H1 (cell line): ENCODE data around the gene TAP2. TPM values are rescaled to one million over a fixed set of nuclear protein-coding genes. Genes with fewer than 3 reads are reported as not detected.

Source experiments
- CTCF ChIA-PET: fragments of 300-600 bp; sonication (Branson Sonifier 250); formaldehyde crosslinking; loops from one replicate; lab custom pipeline; 2021; ENCODE audit not compliant: partially characterized antibody; lab: Charles Lee
- POLR2A ChIA-PET: fragments of 300-600 bp; sonication (Branson Sonifier 250); formaldehyde crosslinking; loops from one replicate; lab custom pipeline; 2021; ENCODE audit warnings: inconsistent platforms; ENCODE audit not compliant: partially characterized antibody; lab: Charles Lee
- DNase-seq, 2 experiments: peaks; one replicate each; pipeline versions ENCODE4 v3.0.0 to v3.0.0-alpha.2; 2010 to 2022; ENCODE audit warnings: low spot score in 2 of 2, low read depth in 1 of 2, mixed read lengths in 1 of 2
- FAIRE-seq: peaks from 2 replicates; lab custom pipeline; 2011; peaks lifted over from hg19 to GRCh38; lab: Jason Lieb, UNC
- H2AFZ ChIP-seq: 2 replicates; pipeline ENCODE4 v1.8.1; 2012; ENCODE audit warnings: low read length, inconsistent platforms
- H2AK5ac ChIP-seq: 2 replicates; pipeline ENCODE4 v1.6.1; 2013; ENCODE audit warnings: low read depth, low read length
- H2BK120ac ChIP-seq: replicated peaks from 2 replicates; pipeline ENCODE3; 2013; ENCODE audit warnings: low read depth, low read length, inconsistent platforms
- H2BK12ac ChIP-seq: 2 replicates; pipeline ENCODE4 v1.6.1; 2013; ENCODE audit warnings: low read depth, low read length
- H2BK15ac ChIP-seq: 2 replicates; pipeline ENCODE4 v1.6.1; 2013; ENCODE audit warnings: low read length
- H2BK20ac ChIP-seq: 2 replicates; pipeline ENCODE4 v1.6.1; 2013; ENCODE audit warnings: low read length
- H2BK5ac ChIP-seq: 2 replicates; pipeline ENCODE4 v1.6.1; 2013; ENCODE audit warnings: low read depth, low read length
- H3K14ac ChIP-seq: 2 replicates; pipeline ENCODE4 v1.6.1; 2013; ENCODE audit warnings: inconsistent platforms; ENCODE audit not compliant: insufficient read length
- H3K18ac ChIP-seq: 2 replicates; pipeline ENCODE4 v1.6.1; 2013; ENCODE audit warnings: low read length; ENCODE audit errors: extremely low read depth
- H3K23ac ChIP-seq: 2 replicates; pipeline ENCODE4 v1.6.1; 2013; ENCODE audit warnings: inconsistent platforms; ENCODE audit not compliant: insufficient read length
- H3K23me2 ChIP-seq: 2 replicates; pipeline ENCODE4 v1.6.1; 2013; ENCODE audit warnings: low read depth, low read length
- H3K27ac ChIP-seq: 2 replicates; pipeline ENCODE4 v1.6.1; 2011; ENCODE audit warnings: low read depth, low read length, inconsistent platforms
- H3K27me3 ChIP-seq, 4 experiments: replicated peaks in 1 of 4; 1 replicate in 1 of 4; 2 replicates in 3 of 4; pipeline versions ENCODE4 v1.6.1 to v1.8.1; 2011 to 2013; ENCODE audit warnings: low read length in 3 of 4, mild to moderate bottlenecking in 3 of 4, inconsistent platforms in 2 of 4, mixed read lengths in 2 of 4, moderate library complexity in 1 of 4; ENCODE audit not compliant: control insufficient read depth in 3 of 4, insufficient read depth in 3 of 4; ENCODE audit errors: extremely low read depth in 1 of 4
- H3K36me3 ChIP-seq, 4 experiments: 2 replicates each; pipeline versions ENCODE4 v1.6.1 to v1.8.1; 2011 to 2013; ENCODE audit warnings: mild to moderate bottlenecking in 4 of 4, low read length in 3 of 4, moderate library complexity in 2 of 4, control low read depth in 1 of 4, inconsistent platforms in 1 of 4; ENCODE audit not compliant: insufficient read depth in 4 of 4, control insufficient read depth in 2 of 4
- H3K4ac ChIP-seq: replicated peaks from 2 replicates; pipeline ENCODE3; 2013; ENCODE audit warnings: low read length, low read depth, mixed read lengths, inconsistent platforms; ENCODE audit not compliant: insufficient read length
- H3K4me1 ChIP-seq, 4 experiments: replicated peaks in 1 of 4; 1 replicate in 1 of 4; 2 replicates in 3 of 4; pipeline versions ENCODE4 v1.6.1 to v1.8.1; 2011 to 2013; ENCODE audit warnings: low read length in 3 of 4, inconsistent platforms in 2 of 4, mixed read lengths in 1 of 4; ENCODE audit not compliant: insufficient read depth in 4 of 4, control insufficient read depth in 3 of 4
- H3K4me2 ChIP-seq, 2 experiments: 2 replicates each; pipeline versions ENCODE4 v1.6.1 to v1.8.1; 2011 to 2013; ENCODE audit warnings: low read depth in 2 of 2, low read length in 2 of 2, control low read depth in 1 of 2, inconsistent platforms in 1 of 2, mild to moderate bottlenecking in 1 of 2; ENCODE audit not compliant: insufficient read depth in 1 of 2
- H3K4me3 ChIP-seq, 4 experiments: fragments of 200-600, 300-600 bp in 1 of 4; sonication (generic), shearing (Covaris generic), sonication (Bioruptor Twin) in 1 of 4; 2 replicates each; pipeline versions ENCODE4 v1.5.1 to v1.8.1; 2011 to 2016; ENCODE audit warnings: low read length in 4 of 4, low read depth in 3 of 4, control low read depth in 2 of 4, inconsistent platforms in 2 of 4, mild to moderate bottlenecking in 2 of 4, mixed read lengths in 1 of 4, moderate library complexity in 1 of 4; ENCODE audit not compliant: insufficient read depth in 2 of 4; ENCODE audit errors: extremely low read depth in 1 of 4
- H3K56ac ChIP-seq: replicated peaks from 2 replicates; pipeline ENCODE3; 2013; ENCODE audit warnings: low read depth, mild to moderate bottlenecking, mixed read lengths, low read length, inconsistent platforms; ENCODE audit not compliant: insufficient read length
- H3K79me1 ChIP-seq: 2 replicates; pipeline ENCODE4 v1.6.1; 2013; ENCODE audit warnings: low read depth, low read length, control low read depth
- H3K79me2 ChIP-seq, 2 experiments: 2 replicates each; pipeline versions ENCODE4 v1.6.1 to v1.8.1; 2012 to 2013; ENCODE audit warnings: low read length in 2 of 2, mild to moderate bottlenecking in 2 of 2, inconsistent platforms in 1 of 2; ENCODE audit not compliant: insufficient read depth in 2 of 2, control insufficient read depth in 1 of 2
- H3K9ac ChIP-seq, 4 experiments: replicated peaks in 1 of 4; 1 replicate in 1 of 4; 2 replicates in 3 of 4; pipeline versions ENCODE4 v1.6.1 to v1.8.1; 2011 to 2013; ENCODE audit warnings: low read depth in 3 of 4, low read length in 3 of 4, control low read depth in 2 of 4, mild to moderate bottlenecking in 2 of 4, moderate library complexity in 2 of 4, inconsistent platforms in 1 of 4; ENCODE audit errors: extremely low read depth in 1 of 4
- H3K9me3 ChIP-seq, 2 experiments: 2 replicates each; pipeline versions ENCODE4 v1.6.1 to v1.8.1; 2012 to 2013; ENCODE audit warnings: mild to moderate bottlenecking in 2 of 2, moderate library complexity in 2 of 2, control low read depth in 1 of 2, inconsistent platforms in 1 of 2, low read depth in 1 of 2, low read length in 1 of 2, mixed read lengths in 1 of 2; ENCODE audit not compliant: insufficient read depth in 2 of 2
- H4K20me1 ChIP-seq, 2 experiments: replicated peaks in 1 of 2; 2 replicates each; pipeline versions ENCODE3 to v1.8.1; 2011 to 2013; ENCODE audit warnings: inconsistent platforms in 2 of 2, low read length in 2 of 2, mild to moderate bottlenecking in 1 of 2; ENCODE audit not compliant: insufficient read depth in 2 of 2, control insufficient read depth in 1 of 2
- H4K5ac ChIP-seq: 2 replicates; pipeline ENCODE4 v1.6.1; 2013; ENCODE audit warnings: low read length, low read depth, mixed read lengths, inconsistent platforms; ENCODE audit not compliant: insufficient read length
- H4K8ac ChIP-seq: 2 replicates; pipeline ENCODE4 v1.8.0; 2013; ENCODE audit warnings: mild to moderate bottlenecking, moderate library complexity, low read length, inconsistent platforms; ENCODE audit not compliant: insufficient read depth; ENCODE audit errors: extremely low read depth
- H4K91ac ChIP-seq: replicated peaks from 2 replicates; pipeline ENCODE3; 2013; ENCODE audit warnings: low read length, mixed read lengths, inconsistent platforms; ENCODE audit not compliant: insufficient read length
- CHD2 ChIP-seq: IDR thresholded peaks from 2 replicates; pipeline ENCODE4 v1.6.1; 2012; ENCODE audit warnings: low read length, improper control_type of control experiment
- EGR1 ChIP-seq: IDR thresholded peaks from 2 replicates; pipeline ENCODE4 v1.6.1; 2011; ENCODE audit warnings: low read depth, low read length, borderline replicate concordance
- WGBS, 2 experiments: shearing (Covaris generic) in 1 of 2; methylation state at CpG; one replicate each; pipeline versions ENCODE4 v1.1.6 to v1.1.7; 2013 to 2015; ENCODE audit warnings: low lambda C conversion rate in 2 of 2, mixed read lengths in 2 of 2, inconsistent platforms in 1 of 2, low coverage in 1 of 2, missing lambda C conversion rate in 1 of 2; ENCODE audit not compliant: insufficient replicate concordance in 2 of 2, insufficient coverage in 1 of 2, insufficient read length in 1 of 2; ENCODE audit errors: extremely low coverage in 1 of 2, missing lambda C conversion rate in 1 of 2; 5-methylcytosine and 5-hydroxymethylcytosine counted together
- polyA plus RNA-seq, 7 experiments: library from polyadenylated mRNA; depleted of rRNA in 3 of 7; stranded (reverse) in 5 of 7; unstranded in 2 of 7; fragments of >200 nt in 5 of 7; fragments of 200-250 nt in 2 of 7; gene quantifications; 1 replicate in 5 of 7; 2 replicates in 1 of 7; 4 replicates in 1 of 7; pipeline versions ENCODE4 v1.2.1 to v1.2.3, GENCODE V29; 2011 to 2013; ENCODE audit warnings: missing spikeins in 2 of 7, mixed read lengths in 2 of 7
- total RNA-seq: library from RNA; stranded (reverse); fragmentation: NEBNext Ultra II Directional; extraction: Animal tissue kit (Norgen Biotek cat#: 25700); gene quantifications from 2 replicates; pipeline ENCODE4 v1.2.1, GENCODE V29; 2021

The TAP2 gene
- total and polyA plus RNA-seq, 2 of the 8 experiments (the other 6 are each of a cell fraction or from before 2014, with no cell fraction given): 11.3 to 27.2 TPM

GRCh38 chr6:32854376-32855178 lies 16.0 kb upstream of the TAP2 start:
- peak overlapping the region; percentile 98 to 99 for H3K4me2 ChIP-seq
- no peaks in the 10 kb centered on the region for H3K79me2 ChIP-seq
- H2BK5ac ChIP-seq: no peak overlapping the region
- no peaks in the 10 kb centered on the region for H3K79me1 ChIP-seq
- peaks cover 0 to 4% (median 0%) of the 10 kb centered on the region in 4 experiments; a peak in 1 of 8 replicates for H3K36me3 ChIP-seq
- peak overlapping the region; percentile 97 for H2AFZ ChIP-seq
- peak overlapping the region; percentile 26 to 77 (median 66) for H3K4me3 ChIP-seq
- no peak overlapping the region for H4K91ac ChIP-seq
- no peak for FAIRE-seq
- H3K14ac ChIP-seq: no peak overlapping the region
- H3K23ac ChIP-seq: no peak overlapping the region
- ChIA-PET CTCF (interaction anchor here (0.6 to 19.9 kb wide), 9 partner anchors 13 to 265 kb away, joined by 3 to 402 read pairs (median 4); partner anchors contain the start of genes PSMB8 and TAP2), POLR2A (interaction anchor here (0.6 to 4.0 kb wide), 5 partner anchors 10 to 141 kb away, joined by 3 to 49 read pairs (median 4); partner anchors contain the start of gene BRD2)
- H2BK20ac ChIP-seq: no peak overlapping the region
- DNase-seq: no peak
- no peak overlapping the region for H2BK120ac ChIP-seq
- no peaks in the 10 kb centered on the region for H3K9me3 ChIP-seq
- no peaks in the 10 kb centered on the region for H4K20me1 ChIP-seq
- no peak overlapping the region for H4K5ac ChIP-seq
- TF ChIP-seq CHD2 (0 out of 2 replicates have a peak, but pooled peaks have one; percentile 3), EGR1 (no peak)
- H3K9ac ChIP-seq: no peak overlapping the region
- WGBS, 2 experiments: 35% methylated on average over 22 of the region's 24 CpGs; no CpG with 5 or more reads in 1 of the 2 experiments
- H3K4ac ChIP-seq: no peak overlapping the region
- no peak overlapping the region for H3K27ac ChIP-seq
- H3K27me3 ChIP-seq: peaks cover 6 to 41% (median 36%) of the 10 kb centered on the region in 4 experiments
- H2BK12ac ChIP-seq: no peak overlapping the region
- peaks cover 0 to 4% (median 1%) of the 10 kb centered on the region in 4 experiments; a peak in 4 of 7 replicates for H3K4me1 ChIP-seq
- no peak overlapping the region for H2AK5ac ChIP-seq
- H2BK15ac ChIP-seq: 0 out of 2 replicates have a peak overlapping the region, but pooled peaks have one; percentile 10
- no peak overlapping the region for H4K8ac ChIP-seq
- H3K18ac ChIP-seq: no peak overlapping the region
- peaks cover 13% of the 10 kb centered on the region for H3K23me2 ChIP-seq
- H3K56ac ChIP-seq: no peak overlapping the region
